ENCODE data around the gene SEPTIN8. TPM values are rescaled to one million over a fixed set of nuclear protein-coding genes. Genes with fewer than 3 reads are reported as not detected.

SEPTIN8 gene
- total and polyA plus RNA-seq, 10 of the 15 experiments (the other 5 are each of a cell fraction or from before 2014, with no cell fraction given), result 6.1 to 96.1 (median 29.4) TPM

- Histone ChIP-seq H2AFZ (ENCODE audit: control insufficient read depth, low read depth, low read length) (peak overlapping the region; percentile 89), H3K27me3 (replicated peaks in 1 of 2; ENCODE audit: control insufficient read depth in 2 of 2, insufficient read depth in 2 of 2, low read length in 1 of 2) (no peaks in the 10 kb centered on the region), H3K79me2 (ENCODE audit: control insufficient read depth, insufficient read depth, low read length) (no peaks in the 10 kb centered on the region), H3K27ac (ENCODE audit: control insufficient read depth, insufficient read depth) (no peak overlapping the region), H3K4me3 (peak overlapping the region; percentile 72), H4K20me1 (ENCODE audit: control insufficient read depth, insufficient read depth) (no peaks in the 10 kb centered on the region), H3K4me1 (ENCODE audit: control insufficient read depth, insufficient read depth, low read length) (peaks cover 18% of the 10 kb centered on the region), H3K9ac (ENCODE audit: control insufficient read depth, insufficient read depth, low read length) (no peak overlapping the region; the same call in 1 of the 2 replicates), H3K4me2 (ENCODE audit: control insufficient read depth, insufficient read depth) (peak overlapping the region; percentile 99), H3K9me3 (replicated peaks; ENCODE audit: control insufficient read depth, insufficient read depth, low read length) (no peaks in the 10 kb centered on the region; the same call in 2 of the 3 replicates), H3K36me3 (ENCODE audit: control insufficient read depth in 2 of 2, insufficient read depth in 2 of 2, low read length in 1 of 2) (no peaks in the 10 kb centered on the region)
- in situ Hi-C loops (cut with MboI), result no loop called here
- ChIA-PET CTCF (interaction anchor here (0.7 to 5.5 kb wide), 20 partner anchors 9 to 238 kb away, joined by 3 to 54 read pairs (median 4); partner anchors contain the start of gene KIF3A), POLR2A (interaction anchor here (1.0 to 6.6 kb wide), 8 partner anchors 9 to 217 kb away, joined by 3 to 40 read pairs (median 8); partner anchors contain the start of genes AFF4, KIF3A, RAD50 and SEPTIN8), RAD21 (ENCODE audit: unreplicated experiment) (interaction anchor here (1.2 to 10.5 kb wide), 13 partner anchors 9 to 241 kb away, joined by 3 to 127 read pairs (median 5); partner anchors contain the start of genes KIF3A, SEPTIN8 and SOWAHA), SMC1A (ENCODE audit: uncharacterized antibody, unreplicated experiment) (interaction anchor here (0.6 to 11.1 kb wide), 19 partner anchors 8 to 225 kb away, joined by 3 to 88 read pairs (median 5); partner anchors contain the start of genes IL4, KIF3A and SEPTIN8)
- FAIRE-seq (no peak), ATAC-seq (no peak), DNase-seq (ENCODE audit: low read depth, low spot score) (no peak)
- peak; percentile 38; the same call in 1 of the 2 replicates for TF ChIP-seq ZBTB40 (IDR thresholded peaks at IDR 0.05; ENCODE audit: borderline replicate concordance)
- TF ChIP-seq HSF1 (IDR thresholded peaks at IDR 0.05; ENCODE audit: low read depth, low read length), result no peak
- TF ChIP-seq DPF2 (IDR thresholded peaks at IDR 0.05), result no peak
- no peak for TF ChIP-seq EP300 (IDR thresholded peaks at IDR 0.05; ENCODE audit: borderline replicate concordance in 1 of 2, control insufficient read depth in 1 of 2, low read depth in 2 of 2, low read length in 2 of 2)
- no peak for TF ChIP-seq ETV6 (conservative IDR thresholded peaks at IDR 0.05 in 1 of 2, IDR thresholded peaks at IDR 0.05 in 1 of 2; ENCODE audit: borderline replicate concordance in 1 of 2, low read depth in 1 of 2)
- 21% methylated on average over 3 of the region's 3 CpGs for WGBS (ENCODE audit: insufficient coverage, insufficient replicate concordance, low lambda C conversion rate, missing lambda C conversion rate)
- BruUV-seq (replicated peaks), result no TSS peak
- intact Hi-C loops (cut with micrococcal nuclease; ENCODE audit: unreplicated experiment), result no loop called here
These were observed 30.5 kb downstream of the SEPTIN8 start for GRCh38 chr5:132746592-132746953.

All from GM12878 (cell line).